ENCODE results near the gene MYO18A.
A peak's percentile ranks its signal among the peaks of the same experiment; 100 is the strongest.

MYO18A gene

DNA sequence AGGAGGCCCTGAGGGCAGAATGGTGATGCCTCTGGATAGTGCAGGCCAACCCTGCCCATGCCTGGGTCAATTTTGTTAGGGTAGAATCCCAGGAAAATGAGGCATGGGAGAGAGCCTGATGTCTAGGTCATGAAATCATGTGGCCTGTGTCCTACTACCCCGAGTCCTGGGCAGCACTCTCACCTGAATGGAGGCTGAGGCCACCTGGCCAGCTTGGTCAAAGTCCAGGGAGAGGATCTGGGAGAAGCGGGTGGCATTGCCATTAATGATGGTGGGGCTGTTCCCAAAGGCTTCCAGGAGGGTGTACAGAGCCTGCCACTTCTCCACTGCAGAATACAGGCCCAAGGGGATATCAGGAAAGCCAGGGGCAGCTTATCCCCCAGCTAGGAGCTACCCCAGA is 59.8 kb downstream of the MYO18A start:
- no peak for DNase-seq

DNA sequence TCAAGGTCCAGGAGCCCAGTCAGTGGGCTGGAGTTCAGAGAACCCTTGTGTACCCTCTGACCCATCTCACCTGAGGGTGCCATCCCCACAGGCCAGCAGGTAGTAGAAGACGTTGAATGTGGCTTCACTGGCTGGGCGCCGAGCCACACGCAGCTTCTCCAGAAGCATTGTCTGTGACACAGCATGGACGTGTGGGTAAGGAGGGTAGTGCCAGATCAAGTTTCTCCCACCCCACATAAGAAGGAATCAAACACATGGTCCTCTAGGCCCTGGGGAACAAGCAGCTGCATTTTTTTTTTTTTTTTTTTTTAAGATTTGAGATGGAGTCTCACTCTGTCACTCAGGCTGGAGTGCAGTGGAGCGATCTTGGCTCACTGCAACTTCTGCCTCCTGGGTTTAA is 60.9 kb downstream of the MYO18A start:
- no peak for DNase-seq

DNA sequence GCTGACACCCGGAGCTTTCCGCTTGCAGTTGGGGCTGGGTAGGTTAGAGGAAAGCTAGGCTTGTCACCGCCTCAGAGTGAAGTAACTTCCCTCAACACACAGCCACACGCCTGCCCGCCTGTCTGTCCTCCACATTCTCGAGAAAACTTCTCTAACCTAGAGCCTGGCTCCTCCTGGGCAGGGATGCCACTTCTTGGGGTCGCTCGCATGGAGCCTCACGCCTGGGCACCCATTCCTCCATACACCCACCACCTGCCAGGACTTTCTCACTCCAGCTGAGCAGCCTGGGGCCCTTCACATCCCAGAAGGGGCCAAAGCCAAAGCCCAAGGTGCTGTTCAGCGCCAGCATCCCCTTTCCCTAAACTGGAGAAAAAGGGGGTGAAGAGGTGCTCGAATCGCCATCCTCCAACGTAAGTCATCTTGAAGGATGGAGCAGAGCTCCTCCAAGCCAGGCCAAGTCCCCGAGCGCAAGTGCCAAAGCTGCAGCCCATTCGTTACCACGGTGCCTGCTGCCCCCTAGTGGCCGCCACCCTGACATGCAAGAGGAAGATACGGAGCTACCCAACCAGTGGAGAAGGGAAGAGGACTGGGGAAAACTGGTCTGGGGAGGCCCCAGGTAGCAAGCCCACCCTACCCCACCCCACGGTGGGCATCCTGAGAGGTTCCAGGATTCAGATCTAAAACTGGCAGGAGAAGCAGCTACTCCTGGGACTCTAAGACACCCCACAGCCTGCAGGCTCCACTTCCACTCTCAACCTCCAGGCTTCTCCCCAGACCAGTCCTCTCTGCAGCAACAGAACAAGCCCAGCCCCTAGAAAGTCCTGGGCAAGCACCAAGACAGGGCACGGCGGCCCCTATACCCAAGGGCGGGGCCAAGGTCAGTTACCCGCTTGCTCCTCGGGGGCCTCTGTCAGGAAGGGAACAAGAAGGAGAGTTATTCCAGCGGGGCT is 63.1 kb downstream of the MYO18A start:
- DNase-seq: no peak

DNA sequence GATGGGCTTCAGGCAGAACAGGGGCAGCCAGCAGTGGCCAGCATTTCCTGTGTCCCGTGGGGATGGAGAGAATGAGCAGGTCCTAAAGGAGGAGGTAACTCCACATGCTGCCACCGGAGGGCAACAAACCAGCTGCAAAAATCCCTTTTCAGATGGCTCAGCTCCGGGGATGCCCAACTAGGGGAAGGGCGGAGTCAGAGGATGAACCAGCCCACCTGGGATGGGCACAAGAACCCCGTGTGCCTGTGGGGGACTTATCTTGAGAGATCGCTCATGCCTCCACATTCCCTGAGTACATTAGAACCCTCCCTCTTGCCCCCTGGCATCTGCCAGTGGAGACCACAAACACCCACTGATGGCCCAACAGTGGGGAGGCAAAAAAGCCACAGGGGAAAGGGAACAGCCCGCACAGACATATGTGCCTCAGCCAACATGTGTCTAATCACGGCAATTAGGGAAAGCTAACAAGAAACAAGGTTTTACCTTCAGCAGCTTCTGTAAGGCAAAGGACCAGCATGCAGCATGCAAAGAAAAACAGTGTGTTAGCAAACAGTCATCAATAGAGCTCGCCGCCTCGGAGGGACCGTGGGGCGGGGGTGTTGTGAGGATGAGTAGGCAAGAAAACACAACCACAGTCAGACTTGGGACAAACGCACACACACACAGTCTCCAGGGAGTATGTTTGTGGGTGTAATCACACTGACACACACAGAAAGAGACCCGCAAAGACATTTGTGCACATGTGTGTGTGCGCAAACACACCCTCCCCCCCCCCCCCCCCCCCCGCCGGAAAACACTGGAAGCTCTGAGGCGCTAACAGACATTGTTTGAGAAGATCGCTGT is 64.0 kb downstream of the MYO18A start:
- DNase-seq: peak; percentile 25

DNA sequence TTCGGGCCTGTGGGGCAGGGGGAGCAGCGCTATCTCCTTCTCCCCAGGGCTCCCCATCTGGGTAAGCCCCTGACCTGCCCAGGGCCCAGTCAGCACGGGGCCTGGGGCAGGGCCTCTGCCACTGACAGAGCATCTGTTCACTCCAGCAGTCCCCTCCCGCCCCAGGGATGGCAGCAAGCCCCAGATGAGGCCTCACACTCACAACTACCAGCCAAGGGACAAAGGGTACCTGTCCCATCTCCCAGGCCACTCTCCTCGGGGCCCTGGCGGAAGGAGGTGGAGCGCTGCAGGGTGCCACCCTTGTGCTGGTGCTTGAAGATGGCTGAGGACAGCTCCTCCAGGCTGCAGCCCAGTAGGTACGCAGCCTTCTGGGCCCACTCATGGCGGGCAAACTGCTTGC is 64.8 kb downstream of the MYO18A start:
- no peak for DNase-seq

DNA sequence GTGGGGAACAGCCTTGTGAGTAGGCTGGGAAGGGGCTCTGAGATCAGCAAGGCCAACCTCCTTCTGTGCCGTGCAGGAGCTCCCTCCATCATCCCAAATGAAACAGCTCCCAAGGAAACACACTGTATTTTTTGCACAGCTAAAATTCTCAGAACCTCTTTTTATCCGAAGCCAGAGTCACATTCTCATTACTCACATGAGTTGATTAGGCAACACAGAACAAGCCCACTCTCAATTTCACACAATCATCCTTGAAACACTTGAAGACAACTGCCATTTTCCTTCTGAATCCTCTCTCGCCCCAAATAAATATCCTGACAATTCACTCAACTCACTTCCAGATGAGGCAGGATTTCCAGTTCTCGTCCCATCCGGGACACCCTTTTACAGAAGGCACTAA is 66.1 kb downstream of the MYO18A start:
- no peak for DNase-seq

DNA sequence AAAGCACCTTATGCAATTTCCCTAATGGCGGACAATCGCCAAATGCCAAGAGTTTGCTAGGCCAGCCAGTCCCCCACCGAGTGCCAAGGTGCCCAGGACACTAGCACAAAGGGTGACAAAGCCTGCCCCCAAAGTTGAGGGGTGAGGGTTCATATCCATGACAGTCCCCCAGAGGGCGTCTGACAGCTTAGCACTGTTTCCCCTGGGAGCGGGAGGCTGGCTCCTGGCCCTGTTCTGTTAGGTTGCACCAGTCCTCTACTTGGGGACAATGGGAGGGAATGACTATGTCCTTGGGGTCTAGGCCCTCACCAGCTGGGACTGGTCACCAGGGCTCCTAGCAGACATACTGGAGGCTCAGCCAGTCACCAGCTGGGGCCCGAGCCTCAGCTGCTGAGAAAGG is 66.9 kb downstream of the MYO18A start:
- DNase-seq: no peak

DNA sequence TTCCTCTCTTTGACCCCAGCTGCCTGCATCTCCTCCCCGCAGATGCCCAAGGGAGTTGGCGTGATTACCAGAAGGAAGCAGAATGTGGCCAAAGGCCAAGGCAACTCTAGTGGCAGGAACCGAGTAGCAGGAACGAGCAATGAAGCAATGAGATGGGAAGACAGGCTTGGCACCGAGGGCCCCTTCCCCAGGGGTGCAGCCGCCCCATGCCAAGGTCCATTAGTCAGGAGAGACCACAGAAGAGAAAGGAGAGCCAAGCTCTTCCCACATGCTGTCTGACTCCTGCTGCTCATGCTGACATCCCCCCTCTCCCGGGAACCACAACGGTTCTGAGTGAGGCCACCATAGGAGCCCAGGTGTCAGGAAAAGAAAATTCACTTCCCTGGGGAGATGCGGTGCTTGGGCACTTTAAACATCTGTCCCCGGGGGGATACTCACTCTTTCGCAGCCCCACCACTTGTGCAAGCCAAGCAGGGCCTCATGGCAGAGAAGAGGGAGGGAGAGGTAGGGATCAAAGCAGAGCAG is 67.4 kb downstream of the MYO18A start:
- DNase-seq: peak; percentile 78

DNA sequence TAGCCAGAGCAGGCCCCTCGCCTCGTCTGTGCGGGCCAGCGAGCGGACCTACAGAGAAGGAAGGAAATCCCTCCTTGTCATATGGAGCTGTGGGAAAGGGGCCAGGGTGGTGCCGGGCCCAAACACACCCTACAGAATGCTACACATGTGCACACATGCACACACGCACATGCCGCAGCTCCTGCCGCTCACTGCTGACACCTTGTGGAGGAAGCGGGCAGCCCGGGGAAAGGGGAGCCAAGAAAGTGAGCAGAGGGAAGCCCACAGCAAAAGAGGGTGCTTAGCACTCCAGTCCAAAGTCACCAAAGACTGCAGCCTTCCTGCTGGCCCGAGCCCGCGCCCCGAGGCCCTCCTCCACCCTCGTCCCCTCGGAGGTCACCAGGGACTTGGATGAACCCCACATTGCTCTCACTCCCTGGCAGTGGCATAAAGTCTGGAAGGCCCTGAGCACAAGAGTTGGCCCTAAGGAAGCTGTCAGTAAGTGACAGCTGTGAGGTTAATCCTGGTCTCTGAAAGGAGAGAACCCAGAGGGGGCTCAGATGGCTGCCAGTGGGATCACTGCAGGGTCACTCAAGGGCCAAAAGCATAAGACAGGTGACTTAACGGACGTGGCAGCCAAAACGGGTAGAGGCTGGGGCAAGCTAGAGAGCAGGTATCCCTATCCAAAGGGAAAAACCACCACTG is 68.2 kb downstream of the MYO18A start:
- peak; percentile 49 for DNase-seq

DNA sequence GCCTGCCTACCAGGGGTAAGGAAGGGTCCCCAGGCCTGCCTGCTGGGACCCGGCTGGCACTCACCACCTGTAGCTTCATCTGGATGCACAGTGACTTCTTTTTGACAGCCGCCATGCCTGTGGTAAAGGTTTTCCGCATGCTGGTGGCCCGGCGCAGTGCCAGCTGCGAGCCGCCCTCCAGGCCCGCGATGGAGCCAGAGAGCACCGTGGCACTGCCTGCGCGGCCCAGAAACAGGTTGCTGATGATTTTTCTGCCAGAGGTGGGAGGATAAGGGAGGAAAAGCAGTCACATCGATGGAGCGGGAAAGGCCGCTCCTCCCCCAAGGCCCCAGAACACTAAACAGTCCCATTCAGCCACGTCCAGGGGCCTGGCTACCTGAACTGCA is 69.8 kb downstream of the MYO18A start:
- DNase-seq: no peak

DNA sequence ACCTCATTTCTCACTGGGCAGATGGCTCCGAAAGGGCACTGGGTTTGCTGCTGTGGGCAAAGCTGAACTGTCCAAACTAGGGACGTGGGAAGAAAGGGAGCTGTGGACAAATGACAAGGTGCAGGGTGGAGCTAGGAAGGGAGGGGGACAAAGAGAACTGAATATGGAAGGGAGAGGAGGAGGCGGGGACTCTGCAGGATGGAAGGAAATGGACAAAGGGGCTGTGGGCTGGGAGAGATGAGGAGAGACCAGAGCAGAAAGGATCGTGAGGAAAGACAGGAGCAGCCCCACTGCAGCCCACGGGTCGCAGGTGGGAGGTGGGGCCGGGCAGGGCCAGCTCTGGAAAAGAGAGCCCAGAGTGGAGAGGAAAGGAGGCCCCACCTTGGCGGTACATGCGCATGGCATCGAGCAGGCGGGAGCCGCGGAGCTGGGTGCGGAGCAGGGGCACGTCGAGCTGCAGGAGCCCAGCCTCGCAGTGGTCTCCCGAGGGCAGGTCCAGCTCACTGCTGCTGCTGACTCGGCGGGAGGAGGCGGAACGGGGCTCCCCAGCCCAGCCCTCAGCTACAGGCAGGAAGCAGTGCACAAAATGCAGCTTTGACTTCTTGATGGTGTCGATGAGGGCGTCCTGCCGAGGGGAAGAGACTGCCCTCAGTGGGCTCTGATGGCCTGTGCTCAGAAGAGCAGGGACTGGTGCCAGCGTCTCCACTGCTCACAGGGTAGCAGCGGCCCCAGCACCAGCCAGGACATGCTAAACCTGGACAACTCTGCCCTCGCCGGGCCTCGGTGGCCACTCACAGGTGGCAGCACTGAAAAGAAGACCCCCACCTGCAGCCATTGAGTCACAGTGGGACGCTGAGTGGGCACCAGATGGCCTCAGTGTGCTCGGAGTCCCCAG is 70.5 kb downstream of the MYO18A start:
- DNase-seq: no peak

DNA sequence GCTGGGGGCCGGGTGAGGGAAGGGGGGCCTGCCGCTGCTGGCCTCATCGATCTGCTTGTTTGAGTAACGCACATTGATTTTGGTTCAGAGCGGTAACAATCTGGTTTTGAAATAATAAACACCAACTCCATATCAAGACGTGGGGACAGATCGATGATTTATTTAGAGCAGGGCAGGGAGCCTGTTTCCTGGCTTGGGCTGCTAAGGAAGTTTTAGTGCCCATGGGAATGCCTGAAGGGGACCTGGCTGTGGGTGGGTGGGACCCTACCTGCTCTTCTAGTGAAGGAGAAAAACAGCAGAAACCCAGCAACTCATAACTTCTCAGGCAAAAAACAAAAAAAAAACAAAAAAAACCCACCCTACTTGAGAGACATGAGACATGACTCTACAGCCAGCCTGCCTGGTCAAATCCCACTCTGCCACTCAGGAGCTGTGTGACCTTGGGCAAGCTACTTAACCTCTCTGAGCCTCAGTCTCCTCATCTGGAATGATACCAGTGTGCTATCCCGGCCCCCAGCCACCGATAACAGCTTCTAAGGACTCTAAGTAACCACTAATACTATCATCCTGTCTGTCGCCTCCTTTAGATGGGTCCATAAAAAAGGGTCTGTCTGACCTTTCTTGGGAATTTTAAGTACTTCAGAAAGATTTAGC is 71.2 kb downstream of the MYO18A start:
- no peak for DNase-seq

DNA sequence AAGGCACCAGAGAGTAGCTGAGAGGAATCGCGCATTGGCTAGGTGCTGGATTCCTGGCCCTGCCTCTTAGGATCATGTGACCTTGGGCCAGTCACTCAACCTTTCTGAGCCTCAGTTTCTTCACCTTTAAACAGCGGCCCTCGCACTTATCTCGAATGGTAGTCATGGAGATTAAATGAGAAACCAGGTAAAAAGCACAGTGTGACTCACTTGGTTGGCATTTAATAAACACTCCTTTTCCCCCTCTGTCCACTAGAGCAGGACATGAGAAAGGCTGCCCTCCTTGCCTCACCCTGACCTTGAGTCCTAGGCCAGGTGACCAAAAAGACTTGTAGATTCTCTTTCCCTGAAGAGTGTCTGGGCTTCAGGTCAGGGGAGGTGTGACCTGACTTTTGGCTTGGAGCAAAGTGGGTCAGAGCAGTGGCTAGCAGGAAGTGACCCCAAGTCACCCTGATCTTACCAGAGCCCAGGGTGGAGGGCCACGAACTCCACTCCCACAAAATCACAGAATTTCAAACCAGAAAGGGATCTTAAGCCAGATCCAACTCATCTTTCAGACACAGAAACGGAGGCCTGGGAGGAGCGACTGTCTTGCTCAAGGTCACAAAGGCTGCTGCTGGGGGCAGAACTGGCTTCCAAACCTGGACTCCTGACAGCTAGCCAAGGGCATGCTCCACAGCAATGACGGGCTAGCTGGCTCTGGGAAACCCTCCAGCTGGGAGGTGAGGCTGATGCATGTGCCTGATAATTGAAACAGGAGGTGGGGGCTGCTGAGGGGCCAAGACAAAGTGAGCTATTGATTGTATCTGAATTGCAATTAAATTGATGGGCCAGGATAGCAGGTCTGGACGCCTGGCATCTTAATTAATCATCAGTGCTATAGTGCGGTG is 72.0 kb downstream of the MYO18A start:
- DNase-seq: peak; percentile 51

DNA sequence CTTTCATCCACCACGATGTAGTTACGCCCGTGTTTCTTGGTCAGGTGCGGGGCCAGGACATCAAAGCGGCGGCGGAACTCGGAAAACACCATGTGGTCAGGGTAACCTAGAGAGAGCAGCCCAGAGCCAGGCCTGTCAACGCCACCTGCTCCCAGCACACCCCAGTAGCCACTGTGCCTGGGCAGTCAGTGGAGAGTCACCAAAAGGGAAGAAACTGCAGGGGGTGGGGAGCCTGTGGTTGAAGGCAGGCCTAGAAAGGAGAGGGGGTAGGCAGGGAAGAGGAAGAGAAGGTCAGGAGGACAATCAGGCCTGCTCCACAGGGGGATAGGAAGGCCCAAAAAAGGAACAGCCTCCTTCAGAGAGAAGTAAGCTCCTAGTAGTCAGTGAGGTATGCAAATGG is 73.1 kb downstream of the MYO18A start:
- DNase-seq: no peak

DNA sequence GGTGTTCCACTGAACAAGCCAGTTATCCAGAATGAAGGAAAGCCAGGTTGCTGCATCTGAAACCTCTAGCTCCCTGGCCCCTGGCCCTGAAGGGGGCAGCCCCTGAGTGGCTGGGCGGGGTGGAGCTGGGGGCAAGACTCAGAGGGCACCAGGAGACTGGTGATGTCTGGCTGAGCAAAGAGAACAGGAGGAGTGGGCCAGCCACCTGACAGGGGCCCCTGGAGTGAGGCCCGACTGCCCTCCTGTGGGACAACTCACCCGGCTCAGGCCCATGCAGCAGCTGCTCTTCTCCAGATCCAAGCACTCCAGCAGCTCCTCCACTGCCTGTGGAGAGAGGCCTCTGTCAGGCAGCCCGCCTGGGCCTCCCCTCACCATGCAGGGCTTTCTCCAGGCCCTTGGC is 76.9 kb downstream of the MYO18A start:
- no peak for DNase-seq

DNA sequence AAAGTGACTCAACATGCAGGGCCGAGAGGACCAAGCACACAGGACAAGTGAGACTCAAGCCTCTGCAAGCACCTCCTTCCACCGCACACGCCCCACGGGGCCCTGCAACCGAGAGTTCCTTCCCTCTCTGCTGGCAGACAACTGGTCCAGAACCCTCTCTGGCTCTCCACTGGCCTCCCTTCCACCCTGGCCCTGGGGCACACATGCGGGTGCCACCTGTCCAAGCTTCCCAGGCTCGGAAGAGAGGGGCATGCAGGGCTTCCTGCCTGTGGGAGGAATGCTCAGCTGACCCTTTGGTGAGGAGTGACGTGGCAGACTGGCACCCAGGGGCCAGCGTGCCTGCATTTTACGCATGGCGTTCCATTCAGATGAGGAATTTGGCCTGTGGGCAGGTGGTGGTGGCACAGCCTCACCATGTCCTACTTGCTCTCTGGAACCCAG is 77.4 kb downstream of the MYO18A start:
- DNase-seq: no peak

DNA sequence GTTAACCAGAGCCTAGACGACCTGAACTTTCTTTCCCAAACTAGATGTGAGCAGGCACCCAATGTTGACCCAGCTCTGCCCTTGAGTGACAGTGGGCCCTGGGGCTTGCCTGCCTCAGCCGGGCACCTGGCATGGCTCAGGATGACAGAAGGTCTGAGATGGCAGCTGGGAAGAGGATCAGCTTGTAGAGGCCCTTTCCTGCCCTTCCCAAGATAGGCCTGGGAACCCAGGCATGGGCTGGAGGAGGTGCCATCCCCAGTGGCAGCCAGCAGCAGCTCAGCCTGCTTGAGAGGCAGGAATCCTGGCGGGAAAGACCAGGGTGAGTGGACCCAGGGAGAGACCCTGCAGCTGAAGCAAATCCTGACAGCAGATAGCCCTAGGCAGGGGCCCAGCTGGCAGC is 78.2 kb downstream of the MYO18A start:
- no peak for DNase-seq

DNA sequence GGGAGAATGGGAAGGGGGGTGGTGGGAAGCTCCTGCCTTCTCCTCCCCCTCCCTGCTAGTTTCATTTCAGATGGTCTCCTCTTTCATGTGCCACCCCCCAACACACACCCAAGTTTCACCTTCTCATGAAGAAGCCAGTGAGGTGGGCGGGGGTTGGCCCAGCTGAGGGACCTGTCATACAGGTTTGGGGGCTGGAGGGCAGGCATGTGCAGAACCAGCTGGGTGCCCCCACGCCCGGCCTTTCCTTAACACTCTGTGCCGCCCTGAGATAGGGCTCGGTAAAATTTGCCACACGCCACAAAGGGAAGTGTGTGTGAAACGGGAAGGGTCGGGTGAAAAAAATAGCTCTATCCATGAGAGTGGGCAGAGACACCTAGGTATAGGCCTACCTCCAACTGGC is 79.9 kb downstream of the MYO18A start:
- DNase-seq: no peak

DNA sequence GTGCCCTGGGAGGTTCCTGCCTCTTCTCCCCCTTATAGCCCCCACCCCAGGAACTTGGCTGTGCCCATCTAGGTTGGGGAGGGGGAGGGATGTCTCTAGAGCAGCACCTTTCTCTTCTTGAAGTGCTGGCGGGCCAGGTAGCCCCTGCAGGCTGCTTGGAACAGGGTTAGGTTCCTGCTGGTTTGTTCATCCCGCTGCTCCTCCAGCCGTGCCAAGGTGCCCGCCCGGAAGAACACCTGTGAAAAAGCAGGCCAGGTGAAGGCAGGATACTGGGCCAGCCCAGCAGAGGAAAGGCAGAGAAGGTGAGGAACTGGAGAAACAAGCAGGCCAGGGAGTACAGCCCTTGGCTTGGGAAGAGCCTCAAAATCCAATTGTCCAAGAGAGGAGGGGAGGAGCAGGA is 80.7 kb downstream of the MYO18A start:
- no peak for DNase-seq

DNA sequence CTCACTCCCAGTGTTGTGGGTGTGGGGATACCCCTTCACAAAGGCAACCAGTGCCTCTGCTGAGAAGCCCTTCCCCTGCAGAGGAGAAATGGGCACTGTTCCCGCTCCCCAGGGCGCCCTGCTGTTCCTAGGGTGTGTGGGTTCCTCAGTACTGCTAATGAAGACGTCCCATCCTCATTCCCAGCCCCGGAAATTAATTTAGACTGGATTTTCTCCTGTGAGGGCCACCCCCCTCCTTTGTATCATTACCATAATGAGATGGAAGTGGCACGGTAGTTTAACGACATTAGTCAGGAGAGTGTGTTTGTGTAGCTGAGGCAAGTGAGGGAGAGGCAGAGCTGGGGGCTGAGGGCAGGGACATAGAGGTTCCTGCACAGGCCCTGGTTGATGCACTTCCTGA is 84.1 kb downstream of the MYO18A start:
- DNase-seq: peak; percentile 39
